ENCODE data around the gene ATF6.

The ATF6 gene

GRCh38 chr1:162008799-162009198 is 242.7 kb downstream of the ATF6 start:
- DNase-seq = no peak

- DNase-seq = no peak
Measured at GRCh38 chr1:162009501-162010174, 243.5 kb downstream of the ATF6 start.

- no peak for DNase-seq
Measured at GRCh38 chr1:162010175-162010506, 244.0 kb downstream of the ATF6 start.

- no peak for DNase-seq
Measured at GRCh38 chr1:162011337-162012012, 245.4 kb downstream of the ATF6 start.

GRCh38 chr1:162013289-162013688 is 247.2 kb downstream of the ATF6 start:
- DNase-seq = no peak
